ENCODE data around the gene LRRC59.

Gene LRRC59

DNA sequence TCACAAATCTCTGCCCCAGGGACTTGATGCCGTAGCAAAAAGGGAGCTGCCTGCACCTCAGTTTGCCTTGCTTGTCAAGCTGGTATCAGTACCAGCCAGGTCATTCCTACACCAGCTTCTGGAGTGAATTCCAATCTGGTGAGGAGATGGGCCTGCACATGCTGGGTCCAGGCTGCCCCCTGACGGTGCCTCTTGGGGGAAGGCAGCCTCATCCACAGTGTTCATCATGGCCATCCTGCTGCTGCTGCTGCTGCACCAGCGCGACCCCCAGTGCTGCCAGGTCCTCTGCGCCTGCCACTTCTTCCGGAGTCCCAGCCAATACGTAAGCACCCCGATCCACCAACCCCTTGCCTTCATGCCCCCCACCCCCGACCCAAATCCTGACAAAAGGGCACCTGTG, 32.6 kb downstream of the LRRC59 start:
- H3K4me3 ChIP-seq (replicated peaks; ENCODE audit: insufficient read depth, low read length), result no peak overlapping the region
- H3K27me3 ChIP-seq (ENCODE audit: insufficient read depth, poor library complexity, severe bottlenecking), result no peaks in the 10 kb centered on the region
- H3K27ac ChIP-seq (replicated peaks), result no peak overlapping the region
- DNase-seq (ENCODE audit: low read depth in 1 of 2, low spot score in 1 of 2), result no peak
- TF ChIP-seq GABPA (IDR thresholded peaks at IDR 0.05; ENCODE audit: low read depth), result no peak
- TF ChIP-seq, protein P1, sequence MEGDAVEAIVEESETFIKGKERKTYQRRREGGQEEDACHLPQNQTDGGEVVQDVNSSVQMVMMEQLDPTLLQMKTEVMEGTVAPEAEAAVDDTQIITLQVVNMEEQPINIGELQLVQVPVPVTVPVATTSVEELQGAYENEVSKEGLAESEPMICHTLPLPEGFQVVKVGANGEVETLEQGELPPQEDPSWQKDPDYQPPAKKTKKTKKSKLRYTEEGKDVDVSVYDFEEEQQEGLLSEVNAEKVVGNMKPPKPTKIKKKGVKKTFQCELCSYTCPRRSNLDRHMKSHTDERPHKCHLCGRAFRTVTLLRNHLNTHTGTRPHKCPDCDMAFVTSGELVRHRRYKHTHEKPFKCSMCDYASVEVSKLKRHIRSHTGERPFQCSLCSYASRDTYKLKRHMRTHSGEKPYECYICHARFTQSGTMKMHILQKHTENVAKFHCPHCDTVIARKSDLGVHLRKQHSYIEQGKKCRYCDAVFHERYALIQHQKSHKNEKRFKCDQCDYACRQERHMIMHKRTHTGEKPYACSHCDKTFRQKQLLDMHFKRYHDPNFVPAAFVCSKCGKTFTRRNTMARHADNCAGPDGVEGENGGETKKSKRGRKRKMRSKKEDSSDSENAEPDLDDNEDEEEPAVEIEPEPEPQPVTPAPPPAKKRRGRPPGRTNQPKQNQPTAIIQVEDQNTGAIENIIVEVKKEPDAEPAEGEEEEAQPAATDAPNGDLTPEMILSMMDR (IDR thresholded peaks at IDR 0.05; ENCODE audit: insufficient read depth, low read length), result no peak
- TF ChIP-seq SPI1 (IDR thresholded peaks at IDR 0.05; ENCODE audit: borderline replicate concordance, low read depth), result no peak
- TF ChIP-seq, protein P2, sequence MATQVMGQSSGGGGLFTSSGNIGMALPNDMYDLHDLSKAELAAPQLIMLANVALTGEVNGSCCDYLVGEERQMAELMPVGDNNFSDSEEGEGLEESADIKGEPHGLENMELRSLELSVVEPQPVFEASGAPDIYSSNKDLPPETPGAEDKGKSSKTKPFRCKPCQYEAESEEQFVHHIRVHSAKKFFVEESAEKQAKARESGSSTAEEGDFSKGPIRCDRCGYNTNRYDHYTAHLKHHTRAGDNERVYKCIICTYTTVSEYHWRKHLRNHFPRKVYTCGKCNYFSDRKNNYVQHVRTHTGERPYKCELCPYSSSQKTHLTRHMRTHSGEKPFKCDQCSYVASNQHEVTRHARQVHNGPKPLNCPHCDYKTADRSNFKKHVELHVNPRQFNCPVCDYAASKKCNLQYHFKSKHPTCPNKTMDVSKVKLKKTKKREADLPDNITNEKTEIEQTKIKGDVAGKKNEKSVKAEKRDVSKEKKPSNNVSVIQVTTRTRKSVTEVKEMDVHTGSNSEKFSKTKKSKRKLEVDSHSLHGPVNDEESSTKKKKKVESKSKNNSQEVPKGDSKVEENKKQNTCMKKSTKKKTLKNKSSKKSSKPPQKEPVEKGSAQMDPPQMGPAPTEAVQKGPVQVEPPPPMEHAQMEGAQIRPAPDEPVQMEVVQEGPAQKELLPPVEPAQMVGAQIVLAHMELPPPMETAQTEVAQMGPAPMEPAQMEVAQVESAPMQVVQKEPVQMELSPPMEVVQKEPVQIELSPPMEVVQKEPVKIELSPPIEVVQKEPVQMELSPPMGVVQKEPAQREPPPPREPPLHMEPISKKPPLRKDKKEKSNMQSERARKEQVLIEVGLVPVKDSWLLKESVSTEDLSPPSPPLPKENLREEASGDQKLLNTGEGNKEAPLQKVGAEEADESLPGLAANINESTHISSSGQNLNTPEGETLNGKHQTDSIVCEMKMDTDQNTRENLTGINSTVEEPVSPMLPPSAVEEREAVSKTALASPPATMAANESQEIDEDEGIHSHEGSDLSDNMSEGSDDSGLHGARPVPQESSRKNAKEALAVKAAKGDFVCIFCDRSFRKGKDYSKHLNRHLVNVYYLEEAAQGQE (IDR thresholded peaks at IDR 0.05; ENCODE audit: insufficient replicate concordance, low read depth), result no peak
- TF ChIP-seq POLR2AphosphoS5 (IDR thresholded peaks at IDR 0.05; ENCODE audit: low read depth), result no peak

DNA sequence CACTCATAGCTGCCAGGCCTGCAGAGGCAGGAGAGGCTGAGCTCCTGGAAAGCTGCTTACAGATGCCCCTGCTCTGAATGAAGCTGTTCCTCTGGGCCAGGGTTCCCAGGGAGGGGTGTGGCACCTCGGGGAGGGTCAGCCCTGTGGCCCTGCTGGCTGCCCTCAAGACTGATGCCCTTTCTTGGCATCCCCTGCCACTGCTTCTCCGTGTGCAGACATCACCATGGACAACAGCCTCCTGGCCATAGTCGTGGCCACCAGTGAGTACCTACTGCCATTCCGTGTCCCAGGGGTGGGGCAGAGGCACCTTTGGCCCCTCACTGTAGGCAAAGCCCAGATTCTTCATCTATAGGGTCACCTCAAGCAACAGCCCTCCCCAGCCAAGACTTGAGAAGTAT, 33.3 kb downstream of the LRRC59 start:
- H3K27ac ChIP-seq (replicated peaks), result no peak overlapping the region
- no peak for DNase-seq (ENCODE audit: low read depth in 1 of 2, low spot score in 1 of 2)
- TF ChIP-seq POLR2AphosphoS5 (IDR thresholded peaks at IDR 0.05; ENCODE audit: low read depth), result no peak
- TF ChIP-seq GABPA (IDR thresholded peaks at IDR 0.05; ENCODE audit: low read depth), result no peak
- TF ChIP-seq, protein P1 (IDR thresholded peaks at IDR 0.05; ENCODE audit: insufficient read depth, low read length), result no peak
- no peak for TF ChIP-seq SPI1 (IDR thresholded peaks at IDR 0.05; ENCODE audit: borderline replicate concordance, low read depth)
- TF ChIP-seq, protein P2 (IDR thresholded peaks at IDR 0.05; ENCODE audit: insufficient replicate concordance, low read depth), result no peak
- no peaks in the 10 kb centered on the region for H3K27me3 ChIP-seq (ENCODE audit: insufficient read depth, poor library complexity, severe bottlenecking)
- H3K4me3 ChIP-seq (replicated peaks; ENCODE audit: insufficient read depth, low read length), result no peak overlapping the region

DNA sequence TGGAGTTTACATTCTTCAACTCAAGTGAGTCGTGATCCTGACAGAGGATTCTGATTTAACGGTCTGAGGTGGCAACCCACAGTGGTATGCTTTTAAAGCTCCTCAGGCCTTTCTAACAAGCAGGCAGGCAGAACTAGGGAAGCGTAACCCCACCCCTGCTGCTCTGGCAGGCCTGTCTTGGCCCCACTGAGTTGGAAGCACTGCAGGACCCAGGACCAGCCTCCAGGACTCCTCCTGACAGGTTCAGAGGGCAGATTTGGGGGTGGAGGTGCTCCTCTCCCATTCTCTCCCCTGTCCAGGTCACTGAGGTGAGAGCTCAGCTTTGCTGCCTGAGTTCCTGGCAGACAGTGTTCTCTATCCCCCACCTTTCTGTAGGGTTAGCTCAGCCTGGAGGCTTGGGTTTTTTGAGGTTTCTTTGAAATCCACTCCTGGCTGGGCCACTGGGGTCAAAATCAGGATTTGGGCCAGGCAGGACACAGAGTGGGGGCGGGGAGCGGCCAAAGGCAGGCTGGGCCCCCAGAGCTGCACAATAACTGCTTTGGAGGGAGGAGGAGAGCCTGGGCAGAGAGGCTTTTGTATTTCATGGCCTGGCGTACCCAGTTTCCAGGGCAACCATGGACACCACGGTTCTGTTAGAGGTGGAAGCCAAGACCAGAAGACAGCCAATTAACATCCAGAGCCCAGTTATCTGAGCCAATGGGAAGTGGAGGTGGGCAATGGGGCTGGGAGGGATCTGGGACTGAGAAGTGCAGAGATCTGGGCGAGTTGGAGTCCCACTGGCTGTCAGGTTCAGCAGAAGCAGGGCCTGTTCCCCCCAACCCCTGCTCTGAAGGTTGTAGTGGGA, 33.9 kb downstream of the LRRC59 start:
- TF ChIP-seq GABPA (IDR thresholded peaks at IDR 0.05; ENCODE audit: low read depth), result no peak
- TF ChIP-seq, protein P1 (IDR thresholded peaks at IDR 0.05; ENCODE audit: insufficient read depth, low read length), result no peak
- TF ChIP-seq, protein P2 (IDR thresholded peaks at IDR 0.05; ENCODE audit: insufficient replicate concordance, low read depth), result no peak
- TF ChIP-seq SPI1 (IDR thresholded peaks at IDR 0.05; ENCODE audit: borderline replicate concordance, low read depth), result no peak
- TF ChIP-seq POLR2AphosphoS5 (IDR thresholded peaks at IDR 0.05; ENCODE audit: low read depth), result no peak
- no peak for DNase-seq (ENCODE audit: low read depth in 1 of 2, low spot score in 1 of 2)
- no peaks in the 10 kb centered on the region for H3K27me3 ChIP-seq (ENCODE audit: insufficient read depth, poor library complexity, severe bottlenecking)
- H3K27ac ChIP-seq (replicated peaks), result no peak overlapping the region
- no peak overlapping the region for H3K4me3 ChIP-seq (replicated peaks; ENCODE audit: insufficient read depth, low read length)

All from HL-60 (cell line).